ENCODE results near the gene RAD51B.

RAD51B gene

GRCh38 chr14:68389943-68390342 lies 570.4 kb downstream of the RAD51B start (continued):
- TF ChIP-seq ZNF785 (tag by site-specific recombination; IDR thresholded peaks at IDR 0.05) (no peak), ZNF768 (tag by site-specific recombination; IDR thresholded peaks at IDR 0.05) (no peak), PRDM10 (tag by site-specific recombination; IDR thresholded peaks at IDR 0.05) (no peak), GLIS2 (tag by site-specific recombination; IDR thresholded peaks at IDR 0.05) (no peak), ZBTB21 (tag by site-specific recombination; IDR thresholded peaks at IDR 0.05) (no peak), ZNF335 (tag by site-specific recombination; conservative IDR thresholded peaks at IDR 0.05) (no peak), TCF7L2 (IDR thresholded peaks at IDR 0.05; ENCODE audit: borderline replicate concordance, low read depth, low read length) (no peak), ZNF211 (tag by site-specific recombination; IDR thresholded peaks at IDR 0.05; ENCODE audit: low read depth) (no peak), ZBTB44 (tag by site-specific recombination; IDR thresholded peaks at IDR 0.05) (no peak), ZNF140 (tag by site-specific recombination; IDR thresholded peaks at IDR 0.05) (no peak), OVOL3 (tag by site-specific recombination; IDR thresholded peaks at IDR 0.05) (no peak), ZBTB11 (tag by site-specific recombination; conservative IDR thresholded peaks at IDR 0.05; ENCODE audit: low read depth) (no peak), ZNF677 (tag by site-specific recombination; IDR thresholded peaks at IDR 0.05) (no peak)

GRCh38 chr14:68390741-68391140 lies 571.2 kb downstream of the RAD51B start:
- Histone ChIP-seq H3K4me3 (ENCODE audit: low read depth, low read length) (no peak overlapping the region), H3K9me3 (ENCODE audit: control insufficient read depth, insufficient read depth, low read depth, low read length) (no peaks in the 10 kb centered on the region), H3K27ac (ENCODE audit: extremely low read depth, low read depth, low read length) (no peak overlapping the region), H3K4me1 (ENCODE audit: control insufficient read depth, insufficient read depth, low read length) (peaks cover 10% of the 10 kb centered on the region), H3K36me3 (ENCODE audit: control insufficient read depth in 2 of 2, insufficient read depth in 1 of 2, low read length in 2 of 2) (no peaks in the 10 kb centered on the region)
- no peak for TF ChIP-seq ZNF148 (tag by site-specific recombination; IDR thresholded peaks at IDR 0.05; ENCODE audit: borderline replicate concordance)
- no peak for TF ChIP-seq KLF1 (tag by site-specific recombination; IDR thresholded peaks at IDR 0.05)
- no peak for TF ChIP-seq REPIN1 (tag by site-specific recombination; IDR thresholded peaks at IDR 0.05; ENCODE audit: low read depth)
- no peak for TF ChIP-seq ZBTB8A (tag by site-specific recombination; IDR thresholded peaks at IDR 0.05)
- TF ChIP-seq ZNF354C (tag by site-specific recombination; IDR thresholded peaks at IDR 0.05; ENCODE audit: borderline replicate concordance, low read depth) = no peak
- TF ChIP-seq ZNF624 (tag by site-specific recombination; IDR thresholded peaks at IDR 0.05) = no peak
- no peak for TF ChIP-seq ZFP37 (tag by site-specific recombination; IDR thresholded peaks at IDR 0.05)
- no peak for TF ChIP-seq ZNF184 (tag by site-specific recombination; IDR thresholded peaks at IDR 0.05)
- ChIA-PET POLR2A (interaction anchor here (0.5 kb wide), 1 partner anchor 479 kb away, joined by 3 read pairs; no protein-coding TSS in a partner anchor), CTCF (interaction anchor here (0.6 kb wide), 2 partner anchors 23 to 102 kb away, joined by 3 read pairs; no protein-coding TSS in a partner anchor)

Measured in HEK293 (cell line).